DOHH2 (cell line): ENCODE results near the gene C4BPB.

Experiments
- H3F3A ChIP-seq: fragments of 200-600 bp; sonication (generic), shearing (Covaris generic); 2 replicates; pipeline ENCODE4 v1.6.0; 2016; ENCODE audit warnings: antibody characterized with exemption, mild to moderate bottlenecking; ENCODE audit not compliant: control insufficient read depth, insufficient read depth
- H3K27ac ChIP-seq: fragments of 200-600 bp; sonication (generic); 2 replicates; pipeline ENCODE4 v1.5.1; 2014; ENCODE audit warnings: low read depth, mild to moderate bottlenecking, low read length, moderate library complexity
- H3K27me3 ChIP-seq: fragments of 200-600 bp; sonication (generic); 2 replicates; pipeline ENCODE4 v1.6.1; 2014; ENCODE audit warnings: mild to moderate bottlenecking, low read length, mixed read lengths; ENCODE audit not compliant: control insufficient read depth
- H3K36me3 ChIP-seq: fragments of 200-600 bp; sonication (generic); 2 replicates; pipeline ENCODE4 v1.6.1; 2014; ENCODE audit warnings: mild to moderate bottlenecking, low read length, moderate library complexity, mixed read lengths; ENCODE audit not compliant: control insufficient read depth
- H3K4me1 ChIP-seq: fragments of 200-600 bp; sonication (generic); 2 replicates; pipeline ENCODE4 v1.6.1; 2014; ENCODE audit warnings: mild to moderate bottlenecking, low read length, mixed read lengths; ENCODE audit not compliant: control insufficient read depth
- H3K4me2 ChIP-seq: fragments of 200-600 bp; sonication (generic); 2 replicates; pipeline ENCODE4 v1.6.0; 2014; ENCODE audit warnings: mild to moderate bottlenecking, low read length, moderate library complexity
- H3K4me3 ChIP-seq: fragments of 200-600 bp; sonication (generic); 2 replicates; pipeline ENCODE4 v1.5.1; 2014; ENCODE audit warnings: mild to moderate bottlenecking, low read length, mixed read lengths
- H3K79me2 ChIP-seq: fragments of 200-600 bp; sonication (generic); 2 replicates; pipeline ENCODE4 v1.6.1; 2014; ENCODE audit warnings: mild to moderate bottlenecking, low read length, mixed read lengths; ENCODE audit not compliant: control insufficient read depth
- H3K9me2 ChIP-seq: fragments of 200-600 bp; sonication (generic); replicated peaks from 2 replicates; pipeline ENCODE4 v1.6.1; 2014; ENCODE audit warnings: mild to moderate bottlenecking, low read length, mixed read lengths; ENCODE audit not compliant: control insufficient read depth
- H3K9me3 ChIP-seq: fragments of 200-600 bp; sonication (generic); 2 replicates; pipeline ENCODE4 v1.6.1; 2014; ENCODE audit warnings: antibody characterized with exemption, low read length, mixed read lengths; ENCODE audit not compliant: control insufficient read depth, insufficient read depth
- H4K20me1 ChIP-seq: fragments of 200-600 bp; sonication (generic); 2 replicates; pipeline ENCODE4 v1.6.0; 2014; ENCODE audit warnings: low read depth, mild to moderate bottlenecking, antibody characterized with exemption, low read length, moderate library complexity; ENCODE audit not compliant: control insufficient read depth, insufficient read depth
- CTCF ChIP-seq: fragments of 200-600 bp; sonication (generic); IDR thresholded peaks from one replicate; pipeline ENCODE4 v1.5.1; 2014; ENCODE audit warnings: antibody characterized with exemption, mild to moderate bottlenecking, low read depth, low read length; ENCODE audit not compliant: poor library complexity, severe bottlenecking
- EZH2phosphoT487 ChIP-seq: fragments of 200-600 bp; sonication (generic); IDR thresholded peaks from 2 replicates; pipeline ENCODE4 v1.6.1; 2017; ENCODE audit warnings: borderline replicate concordance, mild to moderate bottlenecking, antibody characterized with exemption, low read length, moderate library complexity, mixed read lengths

The C4BPB gene

GRCh38 chr1:207128336-207128921 is 39.8 kb downstream of the C4BPB start:
- Histone ChIP-seq H3K36me3 (no peaks in the 10 kb centered on the region), H3K4me2 (no peak overlapping the region), H3K4me1 (no peaks in the 10 kb centered on the region), H3K9me3 (peaks cover 13% of the 10 kb centered on the region), H3K27me3 (0 out of 2 replicates have a peak, but pooled peaks cover 2% of the 10 kb centered on the region), H3K79me2 (no peaks in the 10 kb centered on the region), H3K9me2 (no peaks in the 10 kb centered on the region), H3F3A (no peaks in the 10 kb centered on the region), H3K4me3 (no peak overlapping the region), H3K27ac (no peak overlapping the region), H4K20me1 (no peaks in the 10 kb centered on the region)
- TF ChIP-seq EZH2phosphoT487 (no peak), CTCF (no peak)

GRCh38 chr1:207129053-207129452 is 40.4 kb downstream of the C4BPB start:
- Histone ChIP-seq H3K27me3 (0 out of 2 replicates have a peak, but pooled peaks cover 2% of the 10 kb centered on the region), H3K79me2 (no peaks in the 10 kb centered on the region), H3K9me3 (peaks cover 13% of the 10 kb centered on the region), H3K36me3 (no peaks in the 10 kb centered on the region), H3K27ac (no peak overlapping the region), H3K4me3 (no peak overlapping the region), H3K9me2 (no peaks in the 10 kb centered on the region), H3F3A (no peaks in the 10 kb centered on the region), H3K4me1 (no peaks in the 10 kb centered on the region), H3K4me2 (no peak overlapping the region), H4K20me1 (no peaks in the 10 kb centered on the region)
- TF ChIP-seq EZH2phosphoT487 (no peak), CTCF (no peak)

GRCh38 chr1:207130252-207131036 is 41.8 kb downstream of the C4BPB start:
- Histone ChIP-seq H3K79me2 (no peaks in the 10 kb centered on the region), H3K27ac (no peak overlapping the region), H3K9me3 (peaks cover 13% of the 10 kb centered on the region), H3K27me3 (0 out of 2 replicates have a peak, but pooled peaks cover 2% of the 10 kb centered on the region), H3K4me3 (no peak overlapping the region), H3F3A (no peaks in the 10 kb centered on the region), H4K20me1 (no peaks in the 10 kb centered on the region), H3K4me1 (no peaks in the 10 kb centered on the region), H3K36me3 (no peaks in the 10 kb centered on the region), H3K4me2 (no peak overlapping the region), H3K9me2 (no peaks in the 10 kb centered on the region)
- no peak for TF ChIP-seq EZH2phosphoT487
- no peak for TF ChIP-seq CTCF
